ENCODE results near the gene RIT2. TPM values are rescaled to one million over a fixed set of nuclear protein-coding genes. Genes with fewer than 3 reads are reported as not detected.

Gene RIT2
- total RNA-seq, 1 donor from 2014 or later: not detected

GRCh38 chr18:42706618-42707017 lies 408.9 kb downstream of the RIT2 start:
- no peaks in the 10 kb centered on the region for H3K9me3 Mint-ChIP-seq
- H3K4me1 Mint-ChIP-seq: peaks cover 22% of the 10 kb centered on the region
- peak overlapping the region; percentile 84 for H3K27ac Mint-ChIP-seq
- peak overlapping the region; percentile 19 for H3K4me3 Mint-ChIP-seq
- peak; percentile 16 to 39 for DNase-seq (ENCODE audit: low spot score in 2 of 2, unreplicated experiment in 2 of 2)
- H3K36me3 Mint-ChIP-seq: no peaks in the 10 kb centered on the region
- TF ChIP-seq, protein P1, sequence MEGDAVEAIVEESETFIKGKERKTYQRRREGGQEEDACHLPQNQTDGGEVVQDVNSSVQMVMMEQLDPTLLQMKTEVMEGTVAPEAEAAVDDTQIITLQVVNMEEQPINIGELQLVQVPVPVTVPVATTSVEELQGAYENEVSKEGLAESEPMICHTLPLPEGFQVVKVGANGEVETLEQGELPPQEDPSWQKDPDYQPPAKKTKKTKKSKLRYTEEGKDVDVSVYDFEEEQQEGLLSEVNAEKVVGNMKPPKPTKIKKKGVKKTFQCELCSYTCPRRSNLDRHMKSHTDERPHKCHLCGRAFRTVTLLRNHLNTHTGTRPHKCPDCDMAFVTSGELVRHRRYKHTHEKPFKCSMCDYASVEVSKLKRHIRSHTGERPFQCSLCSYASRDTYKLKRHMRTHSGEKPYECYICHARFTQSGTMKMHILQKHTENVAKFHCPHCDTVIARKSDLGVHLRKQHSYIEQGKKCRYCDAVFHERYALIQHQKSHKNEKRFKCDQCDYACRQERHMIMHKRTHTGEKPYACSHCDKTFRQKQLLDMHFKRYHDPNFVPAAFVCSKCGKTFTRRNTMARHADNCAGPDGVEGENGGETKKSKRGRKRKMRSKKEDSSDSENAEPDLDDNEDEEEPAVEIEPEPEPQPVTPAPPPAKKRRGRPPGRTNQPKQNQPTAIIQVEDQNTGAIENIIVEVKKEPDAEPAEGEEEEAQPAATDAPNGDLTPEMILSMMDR (IDR thresholded peaks at IDR 0.05; ENCODE audit: unreplicated experiment): no peak
- H3K27me3 Mint-ChIP-seq (ENCODE audit: low read depth): no peaks in the 10 kb centered on the region

DNA sequence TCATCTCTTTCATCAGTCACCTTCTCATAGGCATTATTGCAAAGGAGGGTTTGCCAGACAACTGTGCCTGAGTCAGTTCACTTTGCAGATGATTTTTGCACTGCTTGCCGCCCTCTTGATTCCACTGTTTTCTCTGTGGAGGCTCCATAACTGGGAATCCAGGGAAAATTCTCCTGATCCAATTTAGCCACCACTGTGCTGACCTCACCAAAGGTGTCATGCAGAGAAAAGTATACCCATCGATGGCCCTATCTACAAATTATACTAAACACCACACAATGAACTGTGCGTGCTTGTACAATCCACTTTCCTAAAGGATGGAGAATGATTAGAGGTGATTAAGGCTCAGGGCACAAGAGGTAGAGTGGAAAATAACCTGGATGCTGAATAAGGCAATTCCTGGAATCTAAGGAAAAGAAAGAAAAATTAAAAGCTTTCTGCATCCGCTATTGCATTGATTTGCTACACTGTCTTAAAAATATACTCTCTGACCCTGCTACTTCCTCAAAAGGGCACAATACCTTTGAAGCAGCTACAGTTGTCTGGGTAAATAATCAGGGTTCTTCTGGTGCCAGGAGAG lies 409.4 kb downstream of the RIT2 start:
- TF ChIP-seq, protein P1 (IDR thresholded peaks at IDR 0.05; ENCODE audit: unreplicated experiment): no peak
- no peak for DNase-seq (ENCODE audit: low spot score in 2 of 2, unreplicated experiment in 2 of 2)
- H3K27ac Mint-ChIP-seq: peak overlapping the region; percentile 84
- no peaks in the 10 kb centered on the region for H3K9me3 Mint-ChIP-seq
- no peaks in the 10 kb centered on the region for H3K36me3 Mint-ChIP-seq
- peak overlapping the region; percentile 19 for H3K4me3 Mint-ChIP-seq
- no peaks in the 10 kb centered on the region for H3K27me3 Mint-ChIP-seq (ENCODE audit: low read depth)
- peaks cover 22% of the 10 kb centered on the region for H3K4me1 Mint-ChIP-seq

Other genes starting within 250 kb of the RIT2 start
- 0.74 to 1.2 TPM (median 1.0 TPM) in 3 replicates for gene SYT4, start 161.8 kb upstream of the RIT2 start, total RNA-seq

Data from mesothelial cell of epicardium (in vitro differentiated cells).